ENCODE measurements around the gene SAMMSON. TPM values are rescaled to one million over a fixed set of nuclear protein-coding genes. Genes with fewer than 3 reads are reported as not detected.

SAMMSON gene
- total RNA-seq, 1 donor from 2014 or later: not detected

GRCh38 chr3:70112751-70113150 is 113.2 kb downstream of the SAMMSON start:
- TF ChIP-seq, protein P1, sequence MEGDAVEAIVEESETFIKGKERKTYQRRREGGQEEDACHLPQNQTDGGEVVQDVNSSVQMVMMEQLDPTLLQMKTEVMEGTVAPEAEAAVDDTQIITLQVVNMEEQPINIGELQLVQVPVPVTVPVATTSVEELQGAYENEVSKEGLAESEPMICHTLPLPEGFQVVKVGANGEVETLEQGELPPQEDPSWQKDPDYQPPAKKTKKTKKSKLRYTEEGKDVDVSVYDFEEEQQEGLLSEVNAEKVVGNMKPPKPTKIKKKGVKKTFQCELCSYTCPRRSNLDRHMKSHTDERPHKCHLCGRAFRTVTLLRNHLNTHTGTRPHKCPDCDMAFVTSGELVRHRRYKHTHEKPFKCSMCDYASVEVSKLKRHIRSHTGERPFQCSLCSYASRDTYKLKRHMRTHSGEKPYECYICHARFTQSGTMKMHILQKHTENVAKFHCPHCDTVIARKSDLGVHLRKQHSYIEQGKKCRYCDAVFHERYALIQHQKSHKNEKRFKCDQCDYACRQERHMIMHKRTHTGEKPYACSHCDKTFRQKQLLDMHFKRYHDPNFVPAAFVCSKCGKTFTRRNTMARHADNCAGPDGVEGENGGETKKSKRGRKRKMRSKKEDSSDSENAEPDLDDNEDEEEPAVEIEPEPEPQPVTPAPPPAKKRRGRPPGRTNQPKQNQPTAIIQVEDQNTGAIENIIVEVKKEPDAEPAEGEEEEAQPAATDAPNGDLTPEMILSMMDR (IDR thresholded peaks at IDR 0.05; ENCODE audit: unreplicated experiment): no peak
- Mint-ChIP-seq H3K9me3 (ENCODE audit: unreplicated experiment) (no peaks in the 10 kb centered on the region), H3K4me1 (ENCODE audit: unreplicated experiment) (no peaks in the 10 kb centered on the region), H3K27me3 (ENCODE audit: unreplicated experiment) (no peaks in the 10 kb centered on the region), H3K27ac (ENCODE audit: unreplicated experiment) (no peak overlapping the region), H3K36me3 (ENCODE audit: low read depth, unreplicated experiment) (no peaks in the 10 kb centered on the region), H3K4me3 (ENCODE audit: unreplicated experiment) (no peak overlapping the region)
- DNase-seq (ENCODE audit: low spot score): no peak

DNA sequence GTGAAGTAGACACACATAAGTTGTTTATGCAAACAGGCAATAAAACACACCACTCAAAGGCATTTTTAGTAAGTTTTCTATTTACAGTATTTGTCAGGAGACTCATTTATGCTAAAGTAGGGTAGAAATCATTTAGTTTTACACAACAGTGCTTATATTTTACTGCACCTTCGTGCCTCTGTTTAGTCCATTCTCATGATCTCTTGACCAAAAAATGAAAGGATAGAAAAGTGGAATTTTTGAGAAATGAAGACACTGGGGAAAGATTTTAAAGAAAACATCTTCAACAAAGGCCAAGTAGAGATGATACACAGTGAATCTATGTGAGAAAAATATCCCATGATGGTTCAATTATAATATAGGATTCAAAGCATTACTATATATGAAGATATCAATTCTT is 114.9 kb downstream of the SAMMSON start:
- H3K27ac Mint-ChIP-seq (ENCODE audit: unreplicated experiment): no peak overlapping the region
- H3K4me3 Mint-ChIP-seq (ENCODE audit: unreplicated experiment): no peak overlapping the region
- no peaks in the 10 kb centered on the region for H3K9me3 Mint-ChIP-seq (ENCODE audit: unreplicated experiment)
- H3K36me3 Mint-ChIP-seq (ENCODE audit: low read depth, unreplicated experiment): no peaks in the 10 kb centered on the region
- no peaks in the 10 kb centered on the region for H3K27me3 Mint-ChIP-seq (ENCODE audit: unreplicated experiment)
- TF ChIP-seq, protein P1 (IDR thresholded peaks at IDR 0.05; ENCODE audit: unreplicated experiment): no peak
- H3K4me1 Mint-ChIP-seq (ENCODE audit: unreplicated experiment): no peaks in the 10 kb centered on the region
- DNase-seq (ENCODE audit: low spot score): no peak

GRCh38 chr3:70119879-70120278 is 120.3 kb downstream of the SAMMSON start:
- no peak overlapping the region for H3K4me3 Mint-ChIP-seq (ENCODE audit: unreplicated experiment)
- TF ChIP-seq, protein P1 (IDR thresholded peaks at IDR 0.05; ENCODE audit: unreplicated experiment): no peak
- H3K36me3 Mint-ChIP-seq (ENCODE audit: low read depth, unreplicated experiment): no peaks in the 10 kb centered on the region
- no peak overlapping the region for H3K27ac Mint-ChIP-seq (ENCODE audit: unreplicated experiment)
- no peaks in the 10 kb centered on the region for H3K4me1 Mint-ChIP-seq (ENCODE audit: unreplicated experiment)
- DNase-seq (ENCODE audit: low spot score): no peak
- no peaks in the 10 kb centered on the region for H3K27me3 Mint-ChIP-seq (ENCODE audit: unreplicated experiment)
- H3K9me3 Mint-ChIP-seq (ENCODE audit: unreplicated experiment): no peaks in the 10 kb centered on the region
